Measurements from ENCODE around the gene SMIM45.

Gene SMIM45

GRCh38 chr22:41975299-41976069 is 23.5 kb downstream of the SMIM45 start:
- Mint-ChIP-seq H3K4me1 (peaks cover 4% of the 10 kb centered on the region), H3K27ac (no peak overlapping the region), H3K27me3 (peaks cover 45% of the 10 kb centered on the region), H3K4me3 (peak overlapping the region; percentile 82), H3K36me3 (ENCODE audit: low read depth) (no peaks in the 10 kb centered on the region)
- ATAC-seq = no peak
- no peak for DNase-seq
- H3K9me3 ChIP-seq (ENCODE audit: control insufficient read depth, low read length, poor library complexity, severe bottlenecking) = no peaks in the 10 kb centered on the region

DNA sequence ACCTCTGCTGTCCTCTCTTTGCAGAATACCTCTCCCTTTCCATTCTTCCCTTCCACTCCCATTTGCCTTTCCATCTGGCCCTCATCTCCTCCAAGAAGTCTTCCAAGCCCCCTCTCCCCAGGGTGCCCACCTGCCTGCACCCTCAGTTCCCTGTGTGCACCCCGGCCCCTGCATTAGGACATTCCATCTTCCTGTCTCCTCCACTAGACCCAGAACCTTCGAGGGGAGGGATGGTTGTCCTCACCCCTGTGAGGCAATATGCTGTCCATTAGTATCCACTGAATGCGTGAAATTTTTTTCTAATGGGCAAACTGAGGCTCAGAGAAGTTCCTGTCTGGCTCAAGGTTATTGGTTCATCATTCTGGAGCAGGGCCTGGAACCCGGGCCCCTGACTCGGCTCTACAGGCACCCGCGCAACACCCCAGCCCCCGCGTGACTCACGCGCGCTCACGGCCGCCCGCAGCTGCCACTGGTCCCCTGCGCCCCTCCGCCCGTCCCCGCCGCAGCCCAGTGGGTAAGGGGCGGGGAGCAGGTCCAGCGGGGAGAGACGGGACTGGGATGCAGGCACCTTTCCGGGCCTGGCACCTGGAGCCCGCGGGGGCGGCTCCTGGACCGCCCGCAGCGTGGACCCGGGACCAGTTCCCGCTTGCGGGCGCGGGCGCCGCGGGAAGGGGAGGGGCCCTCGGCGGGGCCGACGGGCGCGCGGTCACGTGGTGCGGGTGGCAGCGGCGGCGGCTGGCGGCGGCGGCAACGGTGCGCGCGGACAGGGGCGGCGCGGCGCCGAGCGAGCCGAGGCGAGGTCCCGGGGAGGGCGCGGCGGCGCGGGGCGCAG is 24.3 kb downstream of the SMIM45 start:
- H3K4me1 Mint-ChIP-seq = peaks cover 4% of the 10 kb centered on the region
- H3K9me3 ChIP-seq (ENCODE audit: control insufficient read depth, low read length, poor library complexity, severe bottlenecking) = no peaks in the 10 kb centered on the region
- H3K27me3 Mint-ChIP-seq = peaks cover 37% of the 10 kb centered on the region
- DNase-seq (peak; percentile 35 to 53 (median 38)), ATAC-seq (peak; percentile 84)
- no peak overlapping the region for H3K27ac Mint-ChIP-seq
- H3K4me3 Mint-ChIP-seq = peak overlapping the region; percentile 82
- no peaks in the 10 kb centered on the region for H3K36me3 Mint-ChIP-seq (ENCODE audit: low read depth)

DNA sequence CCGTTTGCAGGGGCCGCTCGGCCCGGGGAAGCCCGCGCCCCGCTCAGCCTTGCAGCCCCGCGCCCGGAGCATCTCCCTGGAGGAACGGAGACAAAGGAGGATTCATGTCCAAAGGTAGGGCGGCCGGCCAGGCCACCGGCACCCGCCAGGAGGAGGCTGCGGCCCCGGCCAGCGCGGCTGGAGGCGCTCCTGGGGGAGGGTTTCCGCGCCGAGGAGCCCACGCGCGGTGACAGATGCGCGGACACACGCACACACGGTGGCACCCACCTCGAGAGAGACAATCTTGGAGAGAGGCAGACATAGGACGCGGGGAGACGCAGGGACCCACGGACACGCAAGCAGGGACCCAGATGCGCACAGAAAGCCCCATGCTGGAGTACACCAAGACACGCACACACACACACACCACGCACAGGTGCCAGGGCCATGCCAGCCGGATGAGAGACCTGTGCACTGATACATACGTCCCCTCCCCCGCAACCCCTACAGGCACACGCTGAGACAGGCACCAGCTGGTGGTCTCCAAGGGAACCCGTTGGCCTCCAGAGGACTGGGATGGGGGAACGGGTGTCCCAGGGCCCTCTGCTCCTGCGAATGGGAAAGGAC is 25.1 kb downstream of the SMIM45 start:
- H3K9me3 ChIP-seq (ENCODE audit: control insufficient read depth, low read length, poor library complexity, severe bottlenecking) = no peaks in the 10 kb centered on the region
- Mint-ChIP-seq H3K4me3 (peak overlapping the region; percentile 71), H3K4me1 (peaks cover 4% of the 10 kb centered on the region), H3K36me3 (ENCODE audit: low read depth) (no peaks in the 10 kb centered on the region), H3K27me3 (peaks cover 30% of the 10 kb centered on the region), H3K27ac (no peak overlapping the region)
- DNase-seq (no peak), ATAC-seq (peak; percentile 46)

GRCh38 chr22:41978732-41979131 is 26.8 kb downstream of the SMIM45 start:
- Mint-ChIP-seq H3K36me3 (ENCODE audit: low read depth) (no peaks in the 10 kb centered on the region), H3K4me1 (peaks cover 4% of the 10 kb centered on the region), H3K27me3 (peaks cover 17% of the 10 kb centered on the region), H3K27ac (no peak overlapping the region), H3K4me3 (no peak overlapping the region)
- ATAC-seq (no peak), DNase-seq (no peak)
- H3K9me3 ChIP-seq (ENCODE audit: control insufficient read depth, low read length, poor library complexity, severe bottlenecking) = no peaks in the 10 kb centered on the region

DNA sequence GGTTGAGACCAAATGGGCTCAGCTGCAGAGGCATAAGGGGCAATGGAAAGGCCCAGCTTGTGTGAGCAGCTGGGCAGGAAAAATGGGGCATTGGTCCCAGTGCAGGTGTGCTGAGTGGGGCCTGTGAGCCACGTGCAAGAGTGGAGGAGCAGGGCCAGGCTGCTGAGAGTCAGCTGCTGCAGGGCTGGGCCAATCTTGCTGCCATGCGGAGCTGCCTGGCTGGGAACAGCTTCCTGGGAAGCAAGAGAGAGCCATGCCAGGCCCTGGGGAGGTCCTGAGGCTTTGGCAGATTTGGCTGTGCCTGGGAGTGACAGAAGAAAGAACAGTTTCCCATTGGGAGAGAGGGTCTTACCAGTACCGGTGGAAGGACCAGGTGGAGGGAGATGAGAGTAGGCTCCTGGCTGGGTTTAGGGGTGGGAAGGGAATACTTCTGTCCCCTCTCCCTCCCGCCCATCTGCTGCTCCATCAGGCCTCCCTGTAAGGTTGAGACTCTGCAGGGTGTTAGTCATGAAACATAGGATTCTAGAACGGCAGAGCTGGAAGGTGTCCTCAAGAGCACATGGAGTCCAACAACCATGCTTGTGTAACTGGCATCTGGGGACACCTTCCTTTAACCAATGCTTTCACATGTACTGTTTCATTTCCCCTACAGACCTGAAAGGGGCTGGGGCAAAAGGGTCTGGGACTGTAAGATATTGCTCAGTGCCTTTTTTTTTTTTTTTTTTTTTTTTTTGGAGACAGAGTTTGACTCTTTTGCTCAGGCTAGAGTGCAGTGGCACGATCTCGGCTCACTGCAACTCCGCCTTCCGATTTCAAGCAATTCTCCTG is 27.7 kb downstream of the SMIM45 start:
- Mint-ChIP-seq H3K4me1 (peaks cover 4% of the 10 kb centered on the region), H3K27me3 (peaks cover 17% of the 10 kb centered on the region), H3K4me3 (no peak overlapping the region), H3K27ac (no peak overlapping the region), H3K36me3 (ENCODE audit: low read depth) (no peaks in the 10 kb centered on the region)
- DNase-seq (no peak), ATAC-seq (no peak)
- H3K9me3 ChIP-seq (ENCODE audit: control insufficient read depth, low read length, poor library complexity, severe bottlenecking) = no peaks in the 10 kb centered on the region

DNA sequence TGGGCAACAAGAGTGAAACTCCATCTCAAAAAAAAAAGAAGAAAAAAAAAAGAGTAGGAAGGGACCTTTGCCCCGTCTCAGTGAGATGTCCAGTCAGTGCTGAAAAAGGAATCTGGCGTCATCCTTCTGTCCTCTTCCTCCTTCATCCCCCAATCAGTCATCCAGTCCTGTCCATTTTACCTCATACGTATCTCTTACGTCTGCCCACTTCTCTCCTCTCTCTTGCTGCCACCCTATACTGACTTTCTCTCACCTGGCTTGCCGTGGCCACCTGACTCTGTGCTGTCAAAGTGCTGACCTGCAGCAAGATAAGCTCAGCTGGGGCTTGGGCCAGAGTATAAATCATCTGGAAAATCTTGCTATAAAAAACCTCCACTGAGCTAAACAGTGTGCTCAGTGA is 30.9 kb downstream of the SMIM45 start:
- H3K4me1 Mint-ChIP-seq = peaks cover 4% of the 10 kb centered on the region
- ATAC-seq (no peak), DNase-seq (no peak)
- H3K36me3 Mint-ChIP-seq (ENCODE audit: low read depth) = no peaks in the 10 kb centered on the region
- H3K27me3 Mint-ChIP-seq = peaks cover 11% of the 10 kb centered on the region
- no peak overlapping the region for H3K27ac Mint-ChIP-seq
- H3K9me3 ChIP-seq (ENCODE audit: control insufficient read depth, low read length, poor library complexity, severe bottlenecking) = no peaks in the 10 kb centered on the region
- H3K4me3 Mint-ChIP-seq = no peak overlapping the region

GRCh38 chr22:41983513-41984405 is 31.8 kb downstream of the SMIM45 start:
- H3K27me3 Mint-ChIP-seq = peaks cover 14% of the 10 kb centered on the region
- no peak overlapping the region for H3K4me3 Mint-ChIP-seq
- H3K4me1 Mint-ChIP-seq = peaks cover 7% of the 10 kb centered on the region

DNA sequence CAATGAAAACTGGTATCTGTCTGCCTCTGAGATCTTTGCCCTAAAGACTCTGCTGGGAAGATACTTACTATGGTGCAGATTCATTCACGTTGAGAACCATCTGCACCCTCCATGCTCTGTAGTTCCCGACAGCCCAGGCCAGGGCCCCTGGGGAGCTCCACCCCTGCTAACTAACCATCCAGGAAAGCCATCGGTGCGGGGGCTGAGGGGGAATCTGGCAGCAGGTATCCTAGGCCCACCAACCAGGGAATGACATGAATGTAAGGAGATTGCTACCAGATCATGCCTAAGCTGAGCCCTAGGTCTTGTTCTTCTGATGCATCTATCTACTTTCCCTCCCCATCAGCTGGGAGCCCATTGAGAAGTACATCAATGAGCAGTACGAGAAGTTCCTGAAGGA is 35.3 kb downstream of the SMIM45 start:
- Mint-ChIP-seq H3K4me1 (peaks cover 7% of the 10 kb centered on the region), H3K27me3 (peaks cover 10% of the 10 kb centered on the region), H3K27ac (no peak overlapping the region), H3K36me3 (ENCODE audit: low read depth) (no peaks in the 10 kb centered on the region), H3K4me3 (no peak overlapping the region)
- no peak for DNase-seq
- no peak for ATAC-seq
- H3K9me3 ChIP-seq (ENCODE audit: control insufficient read depth, low read length, poor library complexity, severe bottlenecking) = no peaks in the 10 kb centered on the region

More at GRCh38 chr22:41983513-41984405, 31.8 kb downstream of the SMIM45 start:
- Mint-ChIP-seq H3K36me3 (ENCODE audit: low read depth) (no peaks in the 10 kb centered on the region), H3K27ac (no peak overlapping the region)
- DNase-seq = no peak
- H3K9me3 ChIP-seq (ENCODE audit: control insufficient read depth, low read length, poor library complexity, severe bottlenecking) = no peaks in the 10 kb centered on the region
- ATAC-seq = no peak

DNA sequence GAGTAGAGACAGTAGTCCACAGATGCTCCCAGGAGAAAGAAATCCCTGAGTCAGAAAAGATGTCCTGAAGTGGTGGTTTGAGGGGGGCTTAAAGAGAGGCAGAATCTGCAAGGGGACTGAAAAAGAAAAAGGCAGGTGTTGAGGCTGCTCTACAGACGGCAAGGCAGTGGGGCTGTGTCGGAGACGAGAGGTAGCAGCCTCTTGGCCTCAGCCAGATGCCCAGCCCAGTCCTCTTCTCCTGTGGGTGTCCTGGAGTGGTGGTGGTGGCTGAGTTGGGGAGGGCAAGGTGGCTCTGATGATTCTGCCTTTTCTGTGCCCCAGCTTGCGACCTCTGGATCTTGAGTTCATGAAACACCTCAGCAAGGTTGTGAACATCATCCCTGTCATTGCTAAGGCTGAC is 37.3 kb downstream of the SMIM45 start:
- H3K9me3 ChIP-seq (ENCODE audit: control insufficient read depth, low read length, poor library complexity, severe bottlenecking) = no peaks in the 10 kb centered on the region

GRCh38 chr22:41991111-41991510 is 39.2 kb downstream of the SMIM45 start:
- Mint-ChIP-seq H3K27ac (no peak overlapping the region), H3K36me3 (ENCODE audit: low read depth) (no peaks in the 10 kb centered on the region), H3K4me3 (no peak overlapping the region), H3K27me3 (peaks cover 10% of the 10 kb centered on the region), H3K4me1 (peaks cover 6% of the 10 kb centered on the region)
- DNase-seq (no peak), ATAC-seq (no peak)
- no peaks in the 10 kb centered on the region for H3K9me3 ChIP-seq (ENCODE audit: control insufficient read depth, low read length, poor library complexity, severe bottlenecking)

More for the DNA sequence above, 37.3 kb downstream of the SMIM45 start:
- no peaks in the 10 kb centered on the region for H3K36me3 Mint-ChIP-seq (ENCODE audit: low read depth)
- ATAC-seq (no peak), DNase-seq (no peak)
- peaks cover 7% of the 10 kb centered on the region for H3K4me1 Mint-ChIP-seq
- peaks cover 10% of the 10 kb centered on the region for H3K27me3 Mint-ChIP-seq
- H3K4me3 Mint-ChIP-seq = no peak overlapping the region
- H3K27ac Mint-ChIP-seq = no peak overlapping the region

DNA sequence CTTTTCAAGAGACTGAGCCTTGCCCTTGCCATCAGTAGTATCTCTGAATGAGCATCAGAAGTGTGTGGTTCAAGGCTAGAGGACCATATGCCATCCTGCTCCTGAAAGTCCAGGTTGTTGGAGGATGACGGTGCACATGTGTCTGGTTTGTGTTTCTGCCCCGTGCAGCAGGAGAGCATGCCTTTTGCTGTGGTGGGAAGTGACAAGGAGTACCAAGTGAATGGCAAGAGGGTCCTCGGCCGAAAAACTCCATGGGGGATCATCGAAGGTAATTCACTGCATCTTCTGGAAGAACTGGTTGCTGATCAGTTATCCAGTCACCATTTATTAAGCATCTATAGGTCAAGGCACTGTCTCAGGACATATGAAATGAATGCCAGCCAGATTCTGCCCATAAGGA is 40.5 kb downstream of the SMIM45 start:
- no peak for ATAC-seq
- Mint-ChIP-seq H3K27ac (no peak overlapping the region), H3K4me1 (peaks cover 5% of the 10 kb centered on the region), H3K36me3 (ENCODE audit: low read depth) (no peaks in the 10 kb centered on the region), H3K4me3 (peak overlapping the region; percentile 5), H3K27me3 (peaks cover 7% of the 10 kb centered on the region)
- H3K9me3 ChIP-seq (ENCODE audit: control insufficient read depth, low read length, poor library complexity, severe bottlenecking) = no peaks in the 10 kb centered on the region
- DNase-seq = no peak

- Mint-ChIP-seq H3K4me1 (peaks cover 9% of the 10 kb centered on the region), H3K4me3 (no peak overlapping the region), H3K27ac (no peak overlapping the region), H3K27me3 (no peaks in the 10 kb centered on the region), H3K36me3 (ENCODE audit: low read depth) (no peaks in the 10 kb centered on the region)
- ATAC-seq (no peak), DNase-seq (no peak)
- no peaks in the 10 kb centered on the region for H3K9me3 ChIP-seq (ENCODE audit: control insufficient read depth, low read length, poor library complexity, severe bottlenecking)
Measured at GRCh38 chr22:41995211-41995610, 43.3 kb downstream of the SMIM45 start.
